ACC112 (cell line): ENCODE data around the gene RAD51C.
"Not testable (repeated sequence)": the region's sequence is repeated elsewhere in the genome, so short reads cannot be mapped to it uniquely, and the experiment has no call there.

Source experiments
- H2AFZ ChIP-seq: fragments of 200-600 bp; sonication (generic); one replicate; pipeline ENCODE4 v1.6.0; 2017; ENCODE audit warnings: antibody characterized with exemption, low read length; ENCODE audit not compliant: unreplicated experiment
- H3K27ac ChIP-seq: fragments of 200-600 bp; sonication (generic); 2 replicates; pipeline ENCODE4 v1.5.1; 2014; ENCODE audit warnings: low read depth, mild to moderate bottlenecking, antibody characterized with exemption, low read length, moderate library complexity
- H3K27me3 ChIP-seq: fragments of 200-600 bp; sonication (generic); 2 replicates; pipeline ENCODE4 v1.6.1; 2014; ENCODE audit warnings: mild to moderate bottlenecking, antibody characterized with exemption, low read length, moderate library complexity, mixed read lengths; ENCODE audit not compliant: insufficient read depth
- H3K36me3 ChIP-seq: fragments of 200-600 bp; sonication (generic); 2 replicates; pipeline ENCODE4 v1.6.1; 2016; ENCODE audit warnings: mild to moderate bottlenecking, antibody characterized with exemption, low read length, moderate library complexity, mixed read lengths; ENCODE audit not compliant: insufficient read depth
- H3K4me1 ChIP-seq: fragments of 200-600 bp; sonication (generic); one replicate; pipeline ENCODE4 v1.6.1; 2016; ENCODE audit warnings: low read length, mixed read lengths; ENCODE audit not compliant: insufficient read depth, unreplicated experiment, control insufficient read depth
- H3K4me3 ChIP-seq: fragments of 200-600 bp; sonication (generic); 2 replicates; pipeline ENCODE4 v1.5.1; 2014; ENCODE audit warnings: mild to moderate bottlenecking, low read depth, low read length
- H3K79me2 ChIP-seq: fragments of 200-600 bp; sonication (generic); one replicate; pipeline ENCODE4 v1.6.0; 2016; ENCODE audit warnings: low read length; ENCODE audit not compliant: control insufficient read depth, unreplicated experiment, insufficient read depth

Gene RAD51C

GRCh38 chr17:58692239-58693055 is at the start of gene RAD51C:
Gene RAD51C, plus strand, starts transcription at chr17:58692602. Its CDS starts 42 bp downstream, at chr17:58692644.
- H3K4me3 ChIP-seq = peak within 1 kb of the TSS; percentile 96
- H3K79me2 ChIP-seq = peaks cover 26% of the 10 kb centered on the region
- H3K36me3 ChIP-seq = no peaks in the 10 kb centered on the region
- peak within 1 kb of the TSS; percentile 100 for H2AFZ ChIP-seq
- H3K27ac ChIP-seq = peak within 1 kb of the TSS; percentile 62
- H3K27me3 ChIP-seq = no peaks in the 10 kb centered on the region
- peaks cover 16% of the 10 kb centered on the region for H3K4me1 ChIP-seq

- Histone ChIP-seq H2AFZ (no peak overlapping the region), H3K27me3 (no peaks in the 10 kb centered on the region), H3K4me3 (no peak overlapping the region), H3K79me2 (no peaks in the 10 kb centered on the region), H3K27ac (peak overlapping the region; percentile 17; the same call in 1 of the 2 replicates), H3K36me3 (no peaks in the 10 kb centered on the region), H3K4me1 (peaks cover 18% of the 10 kb centered on the region)
Observed at GRCh38 chr17:58643147-58643546, 49.3 kb upstream of the RAD51C start.

GRCh38 chr17:58648236-58648635 is 44.2 kb upstream of the RAD51C start:
- Histone ChIP-seq H3K4me1 (peaks cover 3% of the 10 kb centered on the region), H3K36me3 (no peaks in the 10 kb centered on the region), H3K27me3 (no peaks in the 10 kb centered on the region), H3K79me2 (no peaks in the 10 kb centered on the region), H2AFZ (no peak overlapping the region), H3K27ac (no peak overlapping the region), H3K4me3 (no peak overlapping the region)

GRCh38 chr17:58657962-58658803 is 34.2 kb upstream of the RAD51C start:
- not testable (repeated sequence) for H2AFZ ChIP-seq, H3K4me3 ChIP-seq, H3K36me3 ChIP-seq, H3K4me1 ChIP-seq, H3K27ac ChIP-seq, H3K79me2 ChIP-seq, H3K27me3 ChIP-seq

GRCh38 chr17:58658804-58659713 is 33.3 kb upstream of the RAD51C start:
- peak overlapping the region; percentile 95 for H3K27ac ChIP-seq

GRCh38 chr17:58659714-58660084 is 32.7 kb upstream of the RAD51C start:
- H3K4me1 ChIP-seq, H3K27me3 ChIP-seq, H3K36me3 ChIP-seq, H3K79me2 ChIP-seq: not testable (repeated sequence)
- peak overlapping the region; percentile 95; the same call in 1 of the 2 replicates for H3K27ac ChIP-seq
- peak overlapping the region; percentile 74 for H3K4me3 ChIP-seq
- H2AFZ ChIP-seq = peak overlapping the region; percentile 83

More at GRCh38 chr17:58658804-58659713, 33.3 kb upstream of the RAD51C start:
- Histone ChIP-seq H3K79me2 (no peaks in the 10 kb centered on the region), H3K4me3 (peak overlapping the region; percentile 74), H3K36me3 (no peaks in the 10 kb centered on the region), H3K4me1 (peaks cover 4% of the 10 kb centered on the region), H3K27me3 (no peaks in the 10 kb centered on the region), H2AFZ (peak overlapping the region; percentile 83)

GRCh38 chr17:58660621-58661020 is 31.8 kb upstream of the RAD51C start:
- H3K4me3 ChIP-seq = no peak overlapping the region
- no peaks in the 10 kb centered on the region for H3K27me3 ChIP-seq
- H3K4me1 ChIP-seq = peaks cover 7% of the 10 kb centered on the region
- no peak overlapping the region for H2AFZ ChIP-seq
- no peaks in the 10 kb centered on the region for H3K36me3 ChIP-seq
- H3K27ac ChIP-seq = no peak overlapping the region
- H3K79me2 ChIP-seq = no peaks in the 10 kb centered on the region

- Histone ChIP-seq H3K4me3 (no peak overlapping the region), H3K36me3 (no peaks in the 10 kb centered on the region), H3K27ac (no peak overlapping the region), H3K27me3 (no peaks in the 10 kb centered on the region), H3K79me2 (no peaks in the 10 kb centered on the region), H3K4me1 (peaks cover 7% of the 10 kb centered on the region), H2AFZ (no peak overlapping the region)
Observed at GRCh38 chr17:58661499-58661898, 30.9 kb upstream of the RAD51C start.

GRCh38 chr17:58664302-58664701 is 28.1 kb upstream of the RAD51C start:
- Histone ChIP-seq H3K27ac (no peak overlapping the region), H3K4me3 (no peak overlapping the region), H3K36me3 (no peaks in the 10 kb centered on the region)

More at GRCh38 chr17:58664302-58664701, 28.1 kb upstream of the RAD51C start:
- H3K27me3 ChIP-seq = no peaks in the 10 kb centered on the region
- H2AFZ ChIP-seq = no peak overlapping the region
- no peaks in the 10 kb centered on the region for H3K79me2 ChIP-seq
- peaks cover 14% of the 10 kb centered on the region for H3K4me1 ChIP-seq
